ENCODE results near the gene FAM241A.

GRCh38 chr4:112225157-112225556, 79.9 kb downstream of the FAM241A start:
- TF ChIP-seq, protein P1, sequence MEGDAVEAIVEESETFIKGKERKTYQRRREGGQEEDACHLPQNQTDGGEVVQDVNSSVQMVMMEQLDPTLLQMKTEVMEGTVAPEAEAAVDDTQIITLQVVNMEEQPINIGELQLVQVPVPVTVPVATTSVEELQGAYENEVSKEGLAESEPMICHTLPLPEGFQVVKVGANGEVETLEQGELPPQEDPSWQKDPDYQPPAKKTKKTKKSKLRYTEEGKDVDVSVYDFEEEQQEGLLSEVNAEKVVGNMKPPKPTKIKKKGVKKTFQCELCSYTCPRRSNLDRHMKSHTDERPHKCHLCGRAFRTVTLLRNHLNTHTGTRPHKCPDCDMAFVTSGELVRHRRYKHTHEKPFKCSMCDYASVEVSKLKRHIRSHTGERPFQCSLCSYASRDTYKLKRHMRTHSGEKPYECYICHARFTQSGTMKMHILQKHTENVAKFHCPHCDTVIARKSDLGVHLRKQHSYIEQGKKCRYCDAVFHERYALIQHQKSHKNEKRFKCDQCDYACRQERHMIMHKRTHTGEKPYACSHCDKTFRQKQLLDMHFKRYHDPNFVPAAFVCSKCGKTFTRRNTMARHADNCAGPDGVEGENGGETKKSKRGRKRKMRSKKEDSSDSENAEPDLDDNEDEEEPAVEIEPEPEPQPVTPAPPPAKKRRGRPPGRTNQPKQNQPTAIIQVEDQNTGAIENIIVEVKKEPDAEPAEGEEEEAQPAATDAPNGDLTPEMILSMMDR (IDR thresholded peaks at IDR 0.05; ENCODE audit: insufficient read depth, low read length): no peak
- no peak for TF ChIP-seq POLR2AphosphoS5 (IDR thresholded peaks at IDR 0.05; ENCODE audit: low read depth)
